H1 (cell line): ENCODE data around the gene SYNDIG1.

Experiments used
- CTCF ChIP-seq, 3 experiments: IDR thresholded peaks; 1 replicate in 2 of 3; 2 replicates in 1 of 3; pipeline versions ENCODE4 v1.5.1 to v1.6.1; 2011; ENCODE audit warnings: low read length in 3 of 3, mild to moderate bottlenecking in 3 of 3, inconsistent platforms in 2 of 3, low read depth in 1 of 3, moderate library complexity in 1 of 3; ENCODE audit not compliant: insufficient read depth in 1 of 3; ENCODE audit errors: control extremely low read depth in 1 of 3
- POLR2AphosphoS5 ChIP-seq: IDR thresholded peaks from 2 replicates; pipeline ENCODE4 v1.6.1; 2011; ENCODE audit warnings: low read depth, low read length
- SIX5 ChIP-seq: IDR thresholded peaks from 2 replicates; pipeline ENCODE4 v1.6.1; 2011; ENCODE audit warnings: mild to moderate bottlenecking, low read depth, low read length
- SP2 ChIP-seq: IDR thresholded peaks from 2 replicates; pipeline ENCODE4 v1.6.1; 2012; ENCODE audit warnings: mild to moderate bottlenecking, low read length, inconsistent platforms
- SRF ChIP-seq: IDR thresholded peaks from 2 replicates; pipeline ENCODE4 v1.6.1; 2011; ENCODE audit warnings: mild to moderate bottlenecking, low read depth, low read length, moderate library complexity
- YY1 ChIP-seq: IDR thresholded peaks from 2 replicates; pipeline ENCODE4 v1.6.1; 2011; ENCODE audit warnings: low read depth, mild to moderate bottlenecking, low read length

GRCh38 chr20:24694727-24695528, 225.5 kb downstream of the SYNDIG1 start:
- no peak for TF ChIP-seq YY1
- TF ChIP-seq SIX5, result no peak
- no peak for TF ChIP-seq SRF
- no peak for TF ChIP-seq CTCF (IDR thresholded peaks at IDR 0.05; ENCODE audit: control extremely low read depth in 1 of 3, insufficient read depth in 1 of 3, low read depth in 1 of 3, low read length in 3 of 3)
- no peak for TF ChIP-seq SP2
- TF ChIP-seq POLR2AphosphoS5, result no peak
